K562 (cell line): ENCODE data around the gene SPTLC1. TPM values are rescaled to one million over a fixed set of nuclear protein-coding genes. Genes with fewer than 3 reads are reported as not detected.

ENCODE experiments used
- ARID3B ChIP-seq: fragments of 250-450 bp; sonication (Bioruptor Pico); IDR thresholded peaks from 2 replicates; pipeline ENCODE4 v1.4.0; 2020; ENCODE audit warnings: borderline replicate concordance
- ATF1 ChIP-seq, 2 experiments: fragments of 450-650 bp in 1 of 2; IDR thresholded peaks; 2 replicates each; pipeline ENCODE4 v1.6.1; 2016; ENCODE audit warnings: missing compliant biosample characterization in 1 of 2, missing genetic modification characterization in 1 of 2
- BCLAF1 ChIP-seq, 2 experiments: fragments of 450-650 bp in 1 of 2; IDR thresholded peaks; 2 replicates each; pipeline ENCODE4 v1.6.1; 2011 to 2017; ENCODE audit warnings: low read depth in 2 of 2, antibody characterized with exemption in 1 of 2, borderline replicate concordance in 1 of 2, low read length in 1 of 2, mild to moderate bottlenecking in 1 of 2, mixed read lengths in 1 of 2; ENCODE audit not compliant: control insufficient read depth in 1 of 2
- HDAC8 ChIP-seq: fragments of 450-650 bp; IDR thresholded peaks from 2 replicates; pipeline ENCODE4 v1.6.1; 2016; ENCODE audit warnings: mild to moderate bottlenecking, missing genetic modification characterization, moderate library complexity, missing compliant biosample characterization
- HMG20A ChIP-seq: fragments of 450-650 bp; formaldehyde crosslinking; conservative IDR thresholded peaks from 2 replicates; pipeline ENCODE4 v1.4.0; 2020; ENCODE audit warnings: mild to moderate bottlenecking, mixed read lengths
- LEF1 ChIP-seq: fragments of 450-650 bp; IDR thresholded peaks from 2 replicates; pipeline ENCODE4 v1.6.1; 2016; ENCODE audit warnings: mild to moderate bottlenecking
- MAX ChIP-seq: sonication (generic); formaldehyde crosslinking; IDR thresholded peaks from 2 replicates; pipeline ENCODE4 v1.9.0; 2022; ENCODE audit warnings: mild to moderate bottlenecking, missing genetic modification reagents
- UBTF ChIP-seq, 2 experiments: IDR thresholded peaks; 2 replicates each; pipeline ENCODE4 v1.6.1; 2012; ENCODE audit warnings: improper control_type of control experiment in 2 of 2, low read depth in 2 of 2, low read length in 2 of 2, borderline replicate concordance in 1 of 2
- YBX1 ChIP-seq: fragments of 450-650 bp; IDR thresholded peaks from 2 replicates; pipeline ENCODE4 v1.7.1; 2016; ENCODE audit warnings: mild to moderate bottlenecking
- ZHX1 ChIP-seq: fragments of 150-350 bp; conservative IDR thresholded peaks from 2 replicates; pipeline ENCODE4 v1.6.1; 2014; ENCODE audit warnings: low read length
- polyA plus RNA-seq, 8 experiments: library from polyadenylated mRNA; depleted of rRNA in 4 of 8; stranded (reverse) in 5 of 8; unstranded in 3 of 8; fragments of >200 nt; fragmentation: Nextera tagmentation in 2 of 8; fragmentation: Illumina TruSeq in 1 of 8; extraction: Ambion mirVana in 2 of 8; extraction: Trizol in 1 of 8; gene quantifications; 2 replicates each; pipeline versions ENCODE4 v1.2.1 to v1.2.3, GENCODE V29; 2011 to 2014; ENCODE audit warnings: inconsistent platforms in 1 of 8, missing spikeins in 1 of 8
- total RNA-seq, 7 experiments: library from RNA; depleted of rRNA in 6 of 7; stranded (reverse); fragments of >200 nt in 6 of 7; fragmentation: Illumina TruSeq in 2 of 7; extraction: Trizol in 2 of 7; gene quantifications; 2 replicates each; pipeline versions ENCODE4 v1.2.1 to v1.2.3, GENCODE V29; 2011 to 2021; ENCODE audit warnings: low replicate concordance in 1 of 7

The SPTLC1 gene
- total and polyA plus RNA-seq, 9 of the 15 experiments (the other 6 are each of a cell fraction or from before 2014, with no cell fraction given): 58.8 to 125 (median 84.5) TPM

- TF ChIP-seq ZHX1 (no peak), LEF1 (no peak), HMG20A (CRISPR knock-in tag) (no peak), BCLAF1 (IDR thresholded peaks at IDR 0.05; ENCODE audit: borderline replicate concordance in 1 of 2, control insufficient read depth in 1 of 2, low read depth in 2 of 2, low read length in 1 of 2) (no peak), ATF1 (CRISPR knock-in tag; IDR thresholded peaks at IDR 0.05) (no peak), ATF1 (tag; IDR thresholded peaks at IDR 0.05) (no peak), YBX1 (no peak), MAX (no peak), ARID3B (CRISPR knock-in tag) (no peak), UBTF (IDR thresholded peaks at IDR 0.05; ENCODE audit: borderline replicate concordance in 1 of 2, low read depth in 2 of 2, low read length in 2 of 2) (no peak), HDAC8 (tag) (no peak)
Observed at GRCh38 chr9:92061184-92061583, 54.0 kb downstream of the SPTLC1 start (continued).
